Umbilical cord (tissue), 2 donors: ENCODE results near the gene CLIP2. TPM values are rescaled to one million over a fixed set of nuclear protein-coding genes. Genes with fewer than 3 reads are reported as not detected.
"Not testable (repeated sequence)": the region's sequence is repeated elsewhere in the genome, so short reads cannot be mapped to it uniquely, and the experiment has no call there.

Experiments
- DNase-seq: peaks from one replicate; pipeline ENCODE4 v3.0.0-alpha.2; 2015; ENCODE audit warnings: low spot score
- total RNA-seq: library from RNA; depleted of rRNA; stranded (reverse); fragments of >200 nt; gene quantifications from one replicate; pipeline ENCODE4 v1.2.3, GENCODE V29; 2014; ENCODE audit warnings: low replicate concordance; ENCODE audit not compliant: insufficient read depth

CLIP2 gene
- total RNA-seq: 45.0 TPM

- peak; percentile 77 for DNase-seq
Observed at GRCh38 chr7:74289018-74289658, at the start of gene CLIP2. Gene CLIP2 (plus strand): TSS chr7:74289407. CDS start chr7:74317547, 28,140 bp downstream.

GRCh38 chr7:74240482-74240881, 48.7 kb upstream of the CLIP2 start:
- DNase-seq: no peak

GRCh38 chr7:74242122-74242443, 47.1 kb upstream of the CLIP2 start:
- DNase-seq: no peak

- no peak for DNase-seq
Observed at GRCh38 chr7:74246497-74246896, 42.7 kb upstream of the CLIP2 start.

DNA sequence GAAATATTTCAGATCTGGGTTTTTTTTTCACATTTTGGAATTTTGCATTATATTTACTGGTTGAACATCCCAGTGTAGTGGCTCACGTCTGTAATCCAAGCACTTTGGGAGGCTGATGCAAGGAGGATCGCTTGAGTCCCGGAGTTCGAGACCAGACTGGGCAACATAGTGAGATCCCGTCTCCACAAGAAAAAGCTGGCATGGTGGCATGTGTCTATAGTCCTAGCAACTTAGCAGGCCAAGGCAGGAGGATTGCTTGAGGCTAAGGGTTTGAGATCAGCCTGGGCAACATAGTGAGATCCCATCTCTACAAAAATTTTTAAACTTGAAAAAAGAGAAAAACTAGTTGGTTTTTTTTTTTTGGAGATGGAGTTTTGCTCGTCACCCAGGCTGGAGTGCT, 41.1 kb upstream of the CLIP2 start:
- no peak for DNase-seq

DNA sequence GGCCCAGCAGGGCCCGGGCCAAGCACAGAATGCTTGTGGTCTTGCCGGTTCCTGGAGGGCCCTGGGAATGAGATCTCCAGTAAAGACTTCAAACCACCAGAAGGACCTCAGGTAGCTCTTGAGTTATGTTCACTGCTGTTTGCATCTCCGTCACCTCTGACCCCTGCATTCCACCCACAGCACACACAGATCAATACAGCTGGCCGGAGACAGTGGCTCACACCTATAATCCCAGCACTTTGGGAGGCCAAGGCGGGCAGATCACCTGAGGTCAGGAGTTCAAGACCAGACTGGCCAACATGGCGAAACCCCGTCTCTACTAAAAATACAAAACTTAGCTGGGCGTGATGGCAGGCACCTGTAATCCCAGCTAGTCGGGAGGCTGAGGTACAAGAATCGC, 40.1 kb upstream of the CLIP2 start:
- not testable (repeated sequence) for DNase-seq

- no peak for DNase-seq
Observed at GRCh38 chr7:74252893-74253292, 36.3 kb upstream of the CLIP2 start.

DNA sequence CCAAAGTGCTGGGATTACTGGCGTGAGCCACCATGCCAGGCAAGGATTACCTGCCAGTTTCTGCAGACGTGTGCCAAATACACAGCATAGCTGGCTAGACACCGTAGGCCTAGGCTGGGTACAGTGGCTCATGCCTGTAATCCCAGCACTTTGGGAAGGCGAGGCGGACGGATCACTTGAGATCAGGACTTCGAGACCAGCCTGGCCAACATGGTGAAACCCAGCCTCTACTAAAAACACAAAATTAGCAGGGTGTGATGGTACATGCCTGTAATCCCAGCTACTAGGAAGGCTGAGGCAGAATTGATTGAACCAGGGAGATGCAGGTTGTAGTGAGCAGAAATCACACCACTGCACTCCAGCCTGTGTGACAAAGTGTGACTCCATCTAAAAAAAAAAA, 35.9 kb upstream of the CLIP2 start:
- no peak for DNase-seq

DNA sequence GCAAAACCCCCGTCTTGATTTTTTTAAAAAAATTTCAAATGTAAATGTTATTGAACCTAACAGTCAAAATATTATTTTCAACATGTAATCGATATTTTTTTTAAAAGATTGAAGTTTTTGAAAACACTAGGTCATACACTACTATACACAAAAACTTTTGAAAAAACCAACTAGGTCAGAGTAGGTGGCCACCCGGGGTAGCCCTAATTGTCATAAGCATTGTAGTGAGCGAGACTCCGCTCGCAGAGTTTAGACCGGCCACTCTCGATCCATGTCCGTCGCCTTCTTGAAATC, 35.4 kb upstream of the CLIP2 start:
- no peak for DNase-seq

- DNase-seq: peak; percentile 96
Observed at GRCh38 chr7:74254129-74254857, 34.9 kb upstream of the CLIP2 start, which contains the start of gene RFC2. Gene RFC2 (minus strand): TSS chr7:74254399. CDS start chr7:74254383, 16 bp downstream.

- no peak for DNase-seq
Observed at GRCh38 chr7:74254858-74255379, 34.3 kb upstream of the CLIP2 start.

GRCh38 chr7:74255461-74255860, 33.7 kb upstream of the CLIP2 start:
- not testable (repeated sequence) for DNase-seq

DNA sequence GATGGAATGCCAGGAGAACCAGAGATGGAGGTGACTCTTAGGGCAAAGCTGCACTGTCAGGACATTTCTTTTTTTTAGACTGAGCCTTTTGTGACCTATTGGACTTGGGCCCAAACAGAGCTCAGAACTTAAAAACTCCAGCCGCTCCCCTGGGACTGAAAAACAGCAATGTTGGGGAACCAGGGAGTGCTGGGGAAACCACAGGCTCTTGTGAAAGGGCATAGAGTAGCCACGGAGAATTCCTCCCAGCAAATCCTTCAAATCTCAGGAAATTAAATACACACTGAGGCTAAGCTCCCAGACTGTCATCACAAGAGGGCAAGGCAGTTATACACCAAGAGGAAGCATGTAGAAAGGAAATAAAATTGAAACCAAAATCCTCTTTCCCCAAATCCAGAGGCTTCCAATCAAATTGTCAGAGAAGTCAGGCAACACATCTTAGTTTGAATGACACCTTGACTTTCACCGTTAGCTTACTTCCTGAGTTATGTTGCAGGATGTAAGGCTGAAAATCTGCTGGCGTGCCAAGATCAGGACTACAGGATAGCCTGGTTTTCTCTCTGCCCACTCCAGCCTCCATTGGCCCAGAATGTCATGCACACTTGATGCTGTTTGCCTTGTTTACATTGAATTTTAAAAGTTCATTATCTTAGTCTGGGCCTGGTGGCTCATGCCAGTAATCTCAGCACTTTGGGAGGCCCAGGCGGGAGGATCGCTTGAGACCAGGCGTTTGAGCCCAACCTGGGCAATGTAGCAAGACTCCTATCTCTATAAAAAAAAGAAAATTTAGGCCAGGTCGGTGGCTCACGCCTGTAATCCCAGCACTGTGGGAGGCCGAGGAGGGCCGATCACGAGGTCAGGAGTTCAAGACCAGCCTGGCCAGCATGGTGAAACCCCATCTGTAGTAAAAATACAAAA, 32.5 kb upstream of the CLIP2 start:
- peak; percentile 52 for DNase-seq

GRCh38 chr7:74258639-74259038, 30.6 kb upstream of the CLIP2 start:
- DNase-seq: no peak

DNA sequence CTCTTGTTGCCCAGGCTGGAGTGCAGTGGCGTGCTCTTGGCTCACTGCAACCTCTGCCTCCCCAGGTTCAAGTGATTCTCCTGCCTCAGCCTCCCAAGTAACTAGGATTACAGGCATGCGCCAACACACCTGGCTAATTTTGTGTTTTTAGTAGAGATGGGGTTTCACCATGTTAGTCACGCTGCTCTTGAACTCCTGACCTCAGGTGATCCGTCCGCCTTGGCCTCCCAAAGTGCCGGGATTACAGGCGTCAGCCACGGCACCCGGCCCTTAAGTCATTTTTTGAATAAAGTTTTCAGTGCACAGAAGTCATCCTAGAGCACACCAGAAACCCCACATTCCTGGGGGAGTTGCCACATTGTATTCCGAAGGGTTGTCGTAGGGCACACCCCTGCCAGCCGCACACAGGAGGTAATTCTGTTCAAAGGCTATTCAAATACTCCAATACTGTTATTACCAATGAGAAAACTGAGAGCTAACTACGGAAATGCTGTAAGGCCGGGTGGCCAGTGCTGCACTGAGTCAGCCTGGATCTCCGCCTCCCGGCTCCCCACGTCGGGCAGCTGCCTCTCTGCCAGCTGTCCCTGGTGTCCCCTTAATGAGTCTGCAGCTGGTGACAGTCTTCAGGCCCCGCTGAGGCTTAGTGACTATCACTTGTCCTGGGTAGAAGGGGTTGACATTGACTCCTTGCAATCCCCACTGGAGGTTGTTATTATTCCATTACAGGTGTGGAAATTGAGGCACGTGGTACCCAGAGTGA, 26.4 kb upstream of the CLIP2 start:
- no peak for DNase-seq

GRCh38 chr7:74263399-74264120, 25.6 kb upstream of the CLIP2 start:
- no peak for DNase-seq

DNA sequence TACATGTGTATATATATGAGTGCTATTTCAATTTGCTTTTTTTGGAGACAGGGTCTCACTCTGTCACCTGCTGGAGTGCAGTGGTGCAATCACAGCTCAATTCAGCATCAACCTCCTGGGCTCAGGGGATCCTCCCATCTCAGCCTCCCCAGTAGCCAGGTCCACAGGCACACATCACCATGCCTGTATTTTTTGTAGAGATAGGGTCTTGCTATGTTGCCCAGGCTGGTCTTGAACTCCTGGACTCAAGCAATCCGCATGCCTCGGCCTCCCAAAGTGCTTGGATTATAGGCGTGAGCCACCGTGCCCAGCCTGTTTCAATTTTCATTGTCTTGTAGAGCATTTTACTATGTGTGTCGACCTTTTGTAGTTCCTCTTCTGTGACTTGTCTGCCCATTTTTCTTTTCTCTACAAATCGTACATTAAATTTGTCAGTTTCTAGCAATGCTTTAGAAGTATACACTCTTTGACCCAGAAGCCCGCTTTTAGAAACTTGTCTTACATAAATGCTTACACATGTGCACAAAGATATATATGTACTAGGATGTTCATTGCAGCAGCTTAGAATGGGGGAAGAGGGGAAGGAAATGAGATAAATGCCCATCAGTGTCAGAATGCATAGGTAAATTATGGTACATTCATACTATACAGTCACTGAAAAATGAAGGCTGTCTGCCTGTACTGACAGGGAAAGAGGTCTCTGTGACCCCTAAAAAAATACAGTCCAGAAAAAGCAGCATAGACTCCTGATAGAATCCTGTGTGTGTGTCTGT, 22.8 kb upstream of the CLIP2 start:
- DNase-seq: no peak

- no peak for DNase-seq
Observed at GRCh38 chr7:74267756-74268565, 21.2 kb upstream of the CLIP2 start.

DNA sequence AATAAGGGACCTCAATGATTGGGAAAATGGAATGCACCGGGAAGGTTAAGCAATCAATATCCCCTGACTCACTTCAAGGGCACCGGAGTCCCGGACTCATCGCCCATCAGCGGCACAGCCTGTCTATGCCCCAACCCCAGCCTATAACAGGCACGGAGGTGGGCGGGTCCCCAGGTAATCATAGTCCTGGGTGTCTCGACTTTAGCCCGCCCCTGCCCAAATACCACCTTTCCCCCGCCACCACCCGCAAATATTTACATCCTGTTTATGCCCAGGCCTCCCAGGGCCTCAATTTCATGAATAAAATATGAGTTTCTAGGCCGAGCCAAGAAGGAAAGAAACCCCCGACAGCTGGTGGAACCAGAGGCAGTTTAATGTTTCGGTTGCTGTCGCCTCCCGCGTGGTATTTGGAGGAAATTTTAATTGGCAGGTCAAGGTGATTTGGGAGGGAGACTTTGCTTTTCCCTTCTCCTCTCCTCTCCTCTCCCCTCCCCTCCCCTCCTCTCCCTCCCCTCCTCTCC, 19.4 kb upstream of the CLIP2 start:
- DNase-seq: peak; percentile 77
